Thyroid gland (tissue), 4 donors: Measurements from ENCODE around the gene KRTAP12-2.

ENCODE experiments used
- CTCF ChIP-seq, 6 experiments: fragments of 200-600 bp in 3 of 6; fragments of 450-650 bp in 3 of 6; sonication (generic) in 3 of 6; IDR thresholded peaks; one replicate each; pipeline ENCODE4 v1.5.1; 2016 to 2019; ENCODE audit warnings: antibody characterized with exemption in 6 of 6, mild to moderate bottlenecking in 2 of 6, inconsistent platforms in 1 of 6, moderate library complexity in 1 of 6
- POLR2A ChIP-seq, 2 donors: fragments of 450-650 bp; IDR thresholded peaks; one replicate each; pipeline ENCODE4 v1.6.1; 2017; ENCODE audit warnings: antibody characterized with exemption in 2 of 2, mild to moderate bottlenecking in 2 of 2, moderate library complexity in 1 of 2

- TF ChIP-seq CTCF (IDR thresholded peaks at IDR 0.05): no peak
- no peak for TF ChIP-seq POLR2A (IDR thresholded peaks at IDR 0.05)
Observed at GRCh38 chr21:44686000-44686781, 19.5 kb upstream of the KRTAP12-2 start.
